SK-N-SH treated with all-trans-retinoic acid at 6 μM for 48 hours (cell line): Measurements from ENCODE around the gene FAM156B.
"Not testable (repeated sequence)": the region's sequence is repeated elsewhere in the genome, so short reads cannot be mapped to it uniquely, and the experiment has no call there.

Experiments
- ATAC-seq: fragments of 200-7000 bp; cut with Tn5 transposase; 3 replicates; pipeline ENCODE4 v1.9.1; 2020; ENCODE audit warnings: mild to moderate bottlenecking, moderate library complexity
- CSDC2 ChIP-seq: fragments of 250-450 bp; sonication (Bioruptor Pico); IDR thresholded peaks from 2 replicates; pipeline ENCODE4 v1.5.0; 2020; ENCODE audit warnings: mild to moderate bottlenecking, moderate library complexity
- TF ChIP-seq, protein P1 (sequence below): fragments of 250-450 bp; sonication (Bioruptor Pico); IDR thresholded peaks from 2 replicates; pipeline ENCODE4 v1.5.0; 2020; ENCODE audit warnings: mild to moderate bottlenecking, moderate library complexity

The FAM156B gene

DNA sequence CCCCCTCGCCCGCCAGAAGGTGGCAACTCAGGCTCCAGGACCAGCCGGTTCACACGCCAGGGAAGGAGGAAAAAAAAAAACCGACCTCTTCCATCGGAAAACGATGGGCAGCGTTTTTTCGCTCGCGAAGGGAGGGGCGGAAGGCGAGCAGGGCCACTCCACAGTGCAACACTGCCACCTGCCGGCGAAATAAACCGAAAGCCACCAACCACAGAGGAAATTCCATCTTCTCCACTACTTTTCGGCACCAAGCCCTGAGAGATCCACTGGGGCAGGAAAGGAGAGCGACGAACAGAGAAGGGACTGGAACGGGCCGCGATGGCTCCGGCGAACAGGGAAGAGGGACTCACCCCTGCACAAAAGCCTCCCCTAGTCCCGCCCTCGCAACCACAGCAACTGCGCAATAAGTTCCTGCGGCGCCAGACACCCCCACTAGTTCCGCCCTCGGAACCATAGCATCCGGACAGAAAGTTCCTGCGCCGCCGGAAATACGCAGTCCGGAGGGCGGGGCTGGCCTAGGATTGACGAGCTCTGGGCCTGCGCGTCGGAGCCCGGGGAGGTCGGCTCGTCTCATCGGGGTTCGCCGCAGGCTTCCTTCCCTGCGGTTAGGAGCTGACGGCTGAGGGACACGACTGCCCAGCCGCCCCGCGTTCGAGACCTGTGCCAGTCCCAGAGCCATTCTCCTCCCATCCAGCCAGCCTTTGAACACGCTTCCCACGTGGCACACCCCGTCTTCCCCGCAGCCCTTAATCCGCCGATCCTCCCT is 37.8 kb downstream of the FAM156B start:
- TF ChIP-seq CSDC2 (CRISPR knock-in tag) = 0 out of 2 replicates have a peak, but pooled peaks have one; percentile 26
- TF ChIP-seq, protein P1, sequence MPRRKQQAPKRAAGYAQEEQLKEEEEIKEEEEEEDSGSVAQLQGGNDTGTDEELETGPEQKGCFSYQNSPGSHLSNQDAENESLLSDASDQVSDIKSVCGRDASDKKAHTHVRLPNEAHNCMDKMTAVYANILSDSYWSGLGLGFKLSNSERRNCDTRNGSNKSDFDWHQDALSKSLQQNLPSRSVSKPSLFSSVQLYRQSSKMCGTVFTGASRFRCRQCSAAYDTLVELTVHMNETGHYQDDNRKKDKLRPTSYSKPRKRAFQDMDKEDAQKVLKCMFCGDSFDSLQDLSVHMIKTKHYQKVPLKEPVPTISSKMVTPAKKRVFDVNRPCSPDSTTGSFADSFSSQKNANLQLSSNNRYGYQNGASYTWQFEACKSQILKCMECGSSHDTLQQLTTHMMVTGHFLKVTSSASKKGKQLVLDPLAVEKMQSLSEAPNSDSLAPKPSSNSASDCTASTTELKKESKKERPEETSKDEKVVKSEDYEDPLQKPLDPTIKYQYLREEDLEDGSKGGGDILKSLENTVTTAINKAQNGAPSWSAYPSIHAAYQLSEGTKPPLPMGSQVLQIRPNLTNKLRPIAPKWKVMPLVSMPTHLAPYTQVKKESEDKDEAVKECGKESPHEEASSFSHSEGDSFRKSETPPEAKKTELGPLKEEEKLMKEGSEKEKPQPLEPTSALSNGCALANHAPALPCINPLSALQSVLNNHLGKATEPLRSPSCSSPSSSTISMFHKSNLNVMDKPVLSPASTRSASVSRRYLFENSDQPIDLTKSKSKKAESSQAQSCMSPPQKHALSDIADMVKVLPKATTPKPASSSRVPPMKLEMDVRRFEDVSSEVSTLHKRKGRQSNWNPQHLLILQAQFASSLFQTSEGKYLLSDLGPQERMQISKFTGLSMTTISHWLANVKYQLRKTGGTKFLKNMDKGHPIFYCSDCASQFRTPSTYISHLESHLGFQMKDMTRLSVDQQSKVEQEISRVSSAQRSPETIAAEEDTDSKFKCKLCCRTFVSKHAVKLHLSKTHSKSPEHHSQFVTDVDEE = no peak
- ATAC-seq = peak; percentile 96

DNA sequence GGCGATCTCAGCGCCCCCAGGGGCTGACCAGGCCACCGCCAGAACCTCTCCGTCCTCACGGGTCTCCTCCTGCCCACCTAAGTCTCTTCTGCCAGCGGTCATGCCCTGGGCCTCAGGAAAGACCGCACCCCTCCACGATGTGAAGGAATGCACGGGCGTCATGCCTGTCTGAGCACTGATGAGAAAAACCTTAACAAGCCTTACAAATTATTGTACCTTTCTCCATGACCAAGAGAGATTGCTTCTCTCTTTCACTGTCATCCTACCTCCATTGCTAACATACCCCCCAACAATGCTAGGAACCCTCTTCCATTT is 38.3 kb downstream of the FAM156B start:
- ATAC-seq = peak; percentile 25; the same call in 2 of the 3 replicates

DNA sequence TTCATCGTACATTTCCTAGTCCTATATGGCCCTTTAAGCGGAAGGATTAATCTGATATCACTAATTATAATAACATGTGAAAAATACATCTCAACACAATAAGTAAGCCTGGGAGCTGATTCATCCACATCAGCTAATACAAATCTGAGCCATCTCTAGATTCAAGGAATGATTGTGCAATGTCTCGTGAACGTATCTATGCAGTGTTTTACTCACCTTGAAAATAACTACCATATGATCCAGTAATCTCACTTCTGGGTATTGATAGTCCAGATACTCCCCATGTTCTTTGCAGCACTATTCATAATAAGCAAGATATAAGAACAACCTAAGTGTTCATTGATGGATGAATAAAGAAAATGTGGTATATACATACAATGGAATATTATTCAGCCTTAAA is 43.6 kb downstream of the FAM156B start:
- not testable (repeated sequence) for ATAC-seq

DNA sequence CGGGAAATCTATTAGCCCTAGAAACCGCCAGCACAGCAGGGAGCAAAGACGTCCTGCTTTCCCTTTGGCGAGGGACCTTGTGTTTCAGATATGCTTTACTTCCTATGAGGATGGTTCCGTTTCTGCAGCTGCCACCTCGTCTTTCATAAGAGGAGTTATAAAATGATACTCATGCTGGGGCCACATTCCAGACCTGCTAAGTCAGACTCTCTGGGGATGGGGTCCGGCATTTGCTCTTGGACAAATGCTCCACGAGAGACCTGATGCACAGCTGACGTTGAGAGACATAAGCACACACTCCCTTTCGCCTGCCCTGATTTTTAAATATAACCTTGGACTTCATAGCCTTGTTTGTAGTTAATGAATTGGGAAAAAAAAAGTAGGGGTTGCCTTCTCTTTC is 44.6 kb downstream of the FAM156B start:
- ATAC-seq = not testable (repeated sequence)

DNA sequence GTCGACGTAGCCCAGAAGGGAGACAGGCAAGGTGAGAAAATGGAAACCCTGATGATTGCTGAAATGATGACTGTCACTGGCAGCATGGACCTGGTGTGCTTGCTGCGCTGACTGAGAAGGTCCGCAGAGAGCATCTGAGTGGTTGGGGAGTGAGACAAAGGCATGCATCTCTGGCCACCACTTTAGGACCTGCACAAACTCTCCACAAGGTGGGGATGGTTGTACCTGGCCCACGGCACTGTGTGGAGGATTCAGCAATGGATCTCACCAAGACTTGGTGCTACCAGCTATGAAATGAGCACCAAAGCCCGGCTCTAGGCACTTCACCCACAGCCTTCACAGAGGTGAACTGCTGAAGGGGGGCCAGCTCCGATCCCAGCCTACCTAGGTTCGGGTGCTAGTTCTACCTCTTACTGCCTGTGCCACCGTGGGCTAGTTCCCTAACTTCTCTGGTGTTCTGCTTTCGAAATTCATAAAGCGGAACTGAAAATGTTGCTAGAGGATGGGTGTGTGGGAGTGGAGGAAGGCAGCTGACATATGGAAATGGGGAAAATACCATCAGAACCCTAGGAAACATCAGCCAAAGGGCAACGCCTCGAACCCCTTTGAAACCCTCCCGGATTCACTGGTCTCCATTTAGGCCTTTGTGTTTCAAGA is 48.8 kb downstream of the FAM156B start:
- ATAC-seq = peak; percentile 31; the same call in 1 of the 3 replicates

DNA sequence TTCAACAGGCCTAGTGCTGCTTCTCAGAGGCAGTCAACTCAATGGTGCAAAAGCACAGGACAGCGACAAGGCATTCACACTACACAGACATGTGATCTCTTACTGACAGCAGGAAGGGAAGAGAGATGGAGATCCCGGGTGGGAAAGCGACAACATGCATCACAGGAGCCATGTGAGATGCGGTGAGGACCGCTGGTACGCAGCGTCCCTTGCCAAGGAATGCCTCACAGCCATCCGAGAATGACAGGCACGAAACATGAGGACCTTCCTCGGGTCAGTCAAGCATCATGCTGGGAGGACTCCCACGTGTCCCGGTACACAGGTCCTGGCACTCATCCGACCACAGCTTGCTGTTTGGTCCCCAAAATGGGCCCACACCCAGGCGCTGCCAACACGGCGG is 50.4 kb downstream of the FAM156B start:
- not testable (repeated sequence) for ATAC-seq

DNA sequence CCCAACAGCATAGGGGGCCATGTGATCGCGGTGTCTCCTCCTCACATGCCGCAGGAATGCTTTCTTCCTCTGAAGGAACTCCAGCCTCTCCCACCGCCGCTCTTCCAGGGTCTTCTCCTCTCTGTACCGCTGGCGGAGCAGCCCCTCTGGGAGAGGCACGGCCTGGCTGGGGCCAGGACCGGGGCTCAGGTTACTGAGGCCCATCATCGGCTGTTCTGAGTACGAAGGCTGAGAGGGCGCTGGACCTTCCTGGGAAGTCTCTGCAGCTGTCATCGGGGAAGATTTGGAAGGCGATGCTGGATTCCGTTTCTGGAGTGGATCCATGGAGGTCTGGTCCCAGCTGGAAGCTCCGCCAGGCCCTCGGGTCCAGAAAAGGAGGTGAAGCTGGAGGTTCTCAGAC is 51.1 kb downstream of the FAM156B start:
- ATAC-seq = not testable (repeated sequence)

DNA sequence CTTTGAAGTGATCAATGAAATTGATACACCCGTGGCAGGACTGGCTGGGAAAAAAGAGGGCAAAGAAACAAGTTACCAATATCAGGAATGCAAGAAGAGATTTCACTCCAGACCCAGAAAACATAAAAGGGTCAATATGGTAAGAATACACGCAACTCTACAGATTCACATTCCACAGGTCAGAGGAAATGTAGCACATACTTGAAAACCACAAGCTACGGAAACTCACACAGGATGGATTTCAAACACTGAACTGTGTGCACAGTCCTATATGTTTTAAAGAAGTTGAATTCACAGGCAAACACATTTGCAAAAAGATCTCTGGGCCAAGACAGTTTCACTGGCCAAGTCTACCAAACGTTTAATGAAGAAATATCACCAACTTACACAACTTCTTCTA is 52.2 kb downstream of the FAM156B start:
- peak; percentile 69 for ATAC-seq

DNA sequence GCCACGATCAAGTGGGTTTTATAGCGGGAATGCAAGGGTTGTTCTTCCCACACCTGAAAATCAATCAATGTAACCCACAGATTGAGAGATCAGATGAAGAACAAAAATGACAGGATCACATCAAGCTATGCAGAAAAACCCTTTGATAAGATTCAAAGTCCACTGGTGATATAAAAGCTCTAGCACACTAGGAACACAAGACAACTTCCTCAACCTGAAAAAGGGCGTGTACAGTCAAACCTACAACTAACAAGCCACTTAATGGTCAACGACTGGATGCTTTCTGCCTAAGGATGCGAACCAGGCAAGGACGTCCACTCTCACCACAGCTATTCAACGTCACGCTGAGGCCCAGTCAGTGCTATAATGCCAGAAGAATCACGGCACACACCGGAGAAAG is 52.8 kb downstream of the FAM156B start:
- not testable (repeated sequence) for ATAC-seq
